NCI-H1105 (cell line): ENCODE data around the gene PLEKHM1.
"Not testable (repeated sequence)": the region's sequence is repeated elsewhere in the genome, so short reads cannot be mapped to it uniquely, and the experiment has no call there.

Experiments
- DNase-seq: peaks from one replicate; lab custom pipeline; 2025; lab: John Stamatoyannopoulos, UW

PLEKHM1 gene

GRCh38 chr17:45490615-45491433, at the start of gene PLEKHM1:
TSS of gene PLEKHM1 (minus strand) at chr17:45490721. CDS start at chr17:45482484, 8,237 bp downstream.
- peak; percentile 45 for DNase-seq

- DNase-seq = not testable (repeated sequence)
Observed at GRCh38 chr17:45538168-45538567, 47.6 kb upstream of the PLEKHM1 start.

GRCh38 chr17:45506072-45506471, 15.6 kb upstream of the PLEKHM1 start:
- not testable (repeated sequence) for DNase-seq

- DNase-seq = not testable (repeated sequence)
Observed at GRCh38 chr17:45505183-45505582, 14.7 kb upstream of the PLEKHM1 start.

GRCh38 chr17:45501092-45501707, 10.7 kb upstream of the PLEKHM1 start:
- DNase-seq = not testable (repeated sequence)

- not testable (repeated sequence) for DNase-seq
Observed at GRCh38 chr17:45500478-45500877, 10.0 kb upstream of the PLEKHM1 start.

GRCh38 chr17:45499208-45499607, 8.7 kb upstream of the PLEKHM1 start:
- not testable (repeated sequence) for DNase-seq

- DNase-seq = not testable (repeated sequence)
Observed at GRCh38 chr17:45498377-45498776, 7.9 kb upstream of the PLEKHM1 start.

GRCh38 chr17:45497449-45497848, 6.9 kb upstream of the PLEKHM1 start:
- not testable (repeated sequence) for DNase-seq

- DNase-seq = not testable (repeated sequence)
Observed at GRCh38 chr17:45496507-45496906, 6.0 kb upstream of the PLEKHM1 start.

GRCh38 chr17:45494556-45494955, 4.0 kb upstream of the PLEKHM1 start:
- DNase-seq = not testable (repeated sequence)

GRCh38 chr17:45492156-45492555, 1.6 kb upstream of the PLEKHM1 start:
- DNase-seq = not testable (repeated sequence)

- not testable (repeated sequence) for DNase-seq
Observed at GRCh38 chr17:45490198-45490597, 323 bp downstream of the PLEKHM1 start.

GRCh38 chr17:45487704-45488103, 2.8 kb downstream of the PLEKHM1 start:
- not testable (repeated sequence) for DNase-seq

- not testable (repeated sequence) for DNase-seq
Observed at GRCh38 chr17:45483591-45484216, 6.8 kb downstream of the PLEKHM1 start.

GRCh38 chr17:45483177-45483576, 7.3 kb downstream of the PLEKHM1 start:
- DNase-seq = not testable (repeated sequence)

- not testable (repeated sequence) for DNase-seq
Observed at GRCh38 chr17:45482317-45482716, 8.2 kb downstream of the PLEKHM1 start.

GRCh38 chr17:45475436-45475835, 15.1 kb downstream of the PLEKHM1 start:
- not testable (repeated sequence) for DNase-seq

- not testable (repeated sequence) for DNase-seq
Observed at GRCh38 chr17:45472249-45472648, 18.3 kb downstream of the PLEKHM1 start.

GRCh38 chr17:45469204-45469563, 21.3 kb downstream of the PLEKHM1 start:
- DNase-seq = not testable (repeated sequence)

- DNase-seq = not testable (repeated sequence)
Observed at GRCh38 chr17:45468293-45469203, 22.0 kb downstream of the PLEKHM1 start.
